GM12801 (cell line): ENCODE measurements around the gene CCDC68.

ENCODE experiments used
- TF ChIP-seq, protein P1 (sequence below): IDR thresholded peaks from one replicate; pipeline ENCODE4 v1.5.1; 2011; ENCODE audit warnings: control low read depth; ENCODE audit not compliant: insufficient read length; ENCODE audit errors: extremely low read depth

CCDC68 gene

DNA sequence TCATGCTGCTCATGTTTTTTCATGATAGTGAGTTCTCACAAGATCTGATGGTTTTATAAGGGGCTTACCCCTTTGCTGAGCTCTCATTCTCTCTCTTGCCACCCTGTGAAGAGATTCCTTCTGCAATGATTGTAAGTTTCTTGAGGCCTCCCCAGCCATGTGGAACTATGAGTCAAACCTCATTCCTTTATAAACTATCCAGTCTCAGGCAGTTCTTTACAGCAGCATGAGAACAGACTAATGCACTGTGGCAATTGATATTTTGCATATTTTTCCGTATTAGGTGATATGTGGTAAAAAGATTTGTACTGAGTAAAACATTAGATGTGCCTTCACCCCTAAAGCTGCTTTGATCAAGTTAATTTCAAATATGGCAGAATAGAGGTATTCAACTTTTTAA, 82.2 kb downstream of the CCDC68 start:
- TF ChIP-seq, protein P1, sequence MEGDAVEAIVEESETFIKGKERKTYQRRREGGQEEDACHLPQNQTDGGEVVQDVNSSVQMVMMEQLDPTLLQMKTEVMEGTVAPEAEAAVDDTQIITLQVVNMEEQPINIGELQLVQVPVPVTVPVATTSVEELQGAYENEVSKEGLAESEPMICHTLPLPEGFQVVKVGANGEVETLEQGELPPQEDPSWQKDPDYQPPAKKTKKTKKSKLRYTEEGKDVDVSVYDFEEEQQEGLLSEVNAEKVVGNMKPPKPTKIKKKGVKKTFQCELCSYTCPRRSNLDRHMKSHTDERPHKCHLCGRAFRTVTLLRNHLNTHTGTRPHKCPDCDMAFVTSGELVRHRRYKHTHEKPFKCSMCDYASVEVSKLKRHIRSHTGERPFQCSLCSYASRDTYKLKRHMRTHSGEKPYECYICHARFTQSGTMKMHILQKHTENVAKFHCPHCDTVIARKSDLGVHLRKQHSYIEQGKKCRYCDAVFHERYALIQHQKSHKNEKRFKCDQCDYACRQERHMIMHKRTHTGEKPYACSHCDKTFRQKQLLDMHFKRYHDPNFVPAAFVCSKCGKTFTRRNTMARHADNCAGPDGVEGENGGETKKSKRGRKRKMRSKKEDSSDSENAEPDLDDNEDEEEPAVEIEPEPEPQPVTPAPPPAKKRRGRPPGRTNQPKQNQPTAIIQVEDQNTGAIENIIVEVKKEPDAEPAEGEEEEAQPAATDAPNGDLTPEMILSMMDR, result no peak

DNA sequence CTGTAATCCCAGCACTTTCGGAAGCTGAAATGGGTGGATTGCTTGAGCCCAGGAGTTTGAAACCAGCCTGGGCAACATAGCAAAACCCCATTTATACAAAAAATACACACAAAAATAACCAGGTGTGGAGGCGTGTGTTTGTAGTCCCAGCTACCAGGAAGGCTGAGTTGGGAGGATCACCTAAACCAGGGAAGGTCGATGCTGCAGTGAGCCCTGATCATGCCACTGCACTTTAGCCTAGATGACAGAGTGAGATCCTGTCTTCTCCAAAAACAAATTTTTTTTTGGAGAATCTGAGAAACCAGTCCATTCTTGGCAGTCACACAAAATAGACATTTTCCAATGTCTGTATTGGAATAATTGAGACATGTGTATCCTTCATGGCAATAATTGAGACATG, 84.2 kb downstream of the CCDC68 start:
- TF ChIP-seq, protein P1, result no peak

DNA sequence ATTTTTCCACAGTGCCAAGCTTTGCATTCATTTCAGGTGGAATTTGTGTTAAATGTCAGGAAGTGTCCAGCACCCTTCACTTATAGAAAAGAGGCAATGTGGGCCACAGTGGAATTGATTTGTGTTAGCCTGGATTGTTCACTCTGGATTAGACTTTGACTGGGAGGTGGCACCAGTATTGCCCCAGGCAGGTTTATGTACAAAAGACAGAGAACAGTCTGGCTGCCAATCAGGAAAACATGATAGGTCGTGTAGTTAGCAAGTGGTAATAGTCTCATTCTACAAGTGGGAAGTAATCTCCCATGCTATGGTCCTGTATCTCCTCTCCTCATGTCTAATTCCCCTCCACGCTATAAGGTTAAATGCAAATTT, 85.4 kb downstream of the CCDC68 start:
- TF ChIP-seq, protein P1, result no peak

DNA sequence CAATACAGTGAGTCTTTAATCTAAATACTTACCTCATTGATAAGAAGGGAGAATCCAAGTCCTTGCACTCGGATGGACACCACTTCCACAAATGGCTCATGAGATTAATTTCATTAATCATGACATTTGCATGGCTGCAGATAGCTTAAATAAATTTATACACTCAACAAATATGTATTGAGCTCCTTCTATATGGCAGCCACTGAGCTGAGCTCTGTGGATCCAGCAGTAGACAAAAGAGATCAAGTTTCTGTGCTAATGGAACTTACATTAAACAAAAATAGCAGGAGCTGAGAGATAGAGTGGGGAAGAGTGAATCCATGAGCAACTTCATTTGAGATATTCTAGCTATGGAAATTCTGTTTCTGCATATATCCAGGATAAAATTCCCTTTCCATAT, 86.6 kb downstream of the CCDC68 start:
- TF ChIP-seq, protein P1, result no peak

DNA sequence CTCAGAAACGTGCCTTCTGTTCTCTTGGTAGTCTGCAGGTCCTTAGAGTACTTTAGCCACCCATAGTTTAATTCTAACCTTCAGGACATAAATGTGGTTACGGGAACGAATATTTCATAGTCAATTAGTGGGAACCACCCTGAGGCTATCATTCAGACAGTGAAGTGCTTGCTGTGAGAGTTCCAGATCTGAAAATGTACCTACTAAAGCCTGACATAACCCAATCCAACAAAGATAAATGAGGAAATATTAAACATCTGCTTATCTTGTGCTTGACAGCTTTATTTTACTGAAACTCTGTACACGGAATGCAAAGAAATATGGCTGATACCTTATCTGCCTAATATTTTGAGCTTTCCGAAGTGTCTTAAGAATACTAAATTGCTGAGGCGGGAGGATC, 88.0 kb downstream of the CCDC68 start:
- TF ChIP-seq, protein P1, result no peak

DNA sequence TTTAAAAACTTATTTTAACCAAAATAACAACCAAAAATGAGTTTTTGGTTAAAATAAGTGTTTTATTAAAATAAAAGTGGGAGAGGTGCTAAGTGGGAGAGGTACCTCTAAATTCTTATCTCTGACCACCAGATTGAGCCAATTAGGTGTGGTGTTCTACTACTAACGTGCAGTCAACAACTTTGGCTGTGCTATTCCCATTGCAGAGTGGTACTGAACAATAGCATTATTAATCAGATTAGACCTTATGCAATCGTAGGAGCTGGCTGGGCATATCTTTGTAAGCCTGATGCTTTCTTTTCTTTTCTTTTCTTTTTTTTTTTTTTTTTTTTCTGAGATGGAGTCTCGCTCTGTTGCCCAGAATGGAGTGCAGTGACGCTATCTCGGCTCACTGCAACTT, 92.1 kb downstream of the CCDC68 start:
- TF ChIP-seq, protein P1, result no peak

DNA sequence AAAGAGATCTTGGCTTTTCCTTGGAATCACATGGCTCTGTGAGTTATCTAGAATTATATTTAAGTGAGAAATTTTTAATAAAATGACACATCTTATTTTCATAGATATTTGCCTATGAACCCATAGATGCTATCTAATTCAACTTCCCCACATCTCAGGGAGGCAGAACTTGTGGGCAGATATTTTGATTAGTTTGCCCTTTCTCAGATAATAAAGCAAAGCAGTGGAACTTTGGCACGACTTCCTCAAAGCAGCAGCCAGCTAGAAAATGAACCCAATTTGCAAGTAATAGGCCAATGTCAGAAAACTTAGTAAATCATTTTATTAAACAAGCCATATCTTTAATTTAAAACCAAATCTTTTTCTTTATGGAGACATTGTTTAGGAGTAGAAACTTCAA, 98.3 kb downstream of the CCDC68 start:
- TF ChIP-seq, protein P1, result no peak
